Choroid plexus epithelial cell (primary cell): ENCODE measurements around the gene NECTIN4.
A peak's percentile ranks its signal among the peaks of the same experiment; 100 is the strongest.

Experiments
- DNase-seq: peaks from one replicate; pipeline ENCODE4 v3.0.0-alpha.2; 2010; ENCODE audit warnings: low read depth
- H3K4me3 ChIP-seq: 2 replicates; pipeline ENCODE4 v1.5.1; 2011; ENCODE audit warnings: low read depth, mild to moderate bottlenecking, control low read depth, low read length, moderate library complexity
- CTCF ChIP-seq: conservative IDR thresholded peaks from 2 replicates; pipeline ENCODE4 v1.5.1; 2011; ENCODE audit warnings: low read depth, mild to moderate bottlenecking, control low read depth, inconsistent platforms, low read length, moderate library complexity

NECTIN4 gene

GRCh38 chr1:161111117-161111516 is 21.8 kb upstream of the NECTIN4 start:
- no peak for TF ChIP-seq CTCF
- no peak for DNase-seq
- no peak overlapping the region for H3K4me3 ChIP-seq

- TF ChIP-seq CTCF: no peak
- no peak overlapping the region for H3K4me3 ChIP-seq
- DNase-seq: no peak
Measured at GRCh38 chr1:161106431-161106830, 17.1 kb upstream of the NECTIN4 start.

GRCh38 chr1:161100556-161100955 is 11.2 kb upstream of the NECTIN4 start:
- no peak for DNase-seq
- H3K4me3 ChIP-seq: no peak overlapping the region
- TF ChIP-seq CTCF: no peak

GRCh38 chr1:161099090-161099802 is 9.9 kb upstream of the NECTIN4 start:
- TF ChIP-seq CTCF: no peak
- H3K4me3 ChIP-seq: no peak overlapping the region
- no peak for DNase-seq

- peak; percentile 21 for TF ChIP-seq CTCF
- peak within 1 kb of the TSS; percentile 69 for H3K4me3 ChIP-seq
- DNase-seq: peak; percentile 81
Measured at GRCh38 chr1:161098210-161099068, 9.1 kb upstream of the NECTIN4 start, which contains the start of gene KLHDC9. KLHDC9 (plus strand) TSS chr1:161098361; CDS start chr1:161098536, 175 bp downstream.

GRCh38 chr1:161096530-161096929 is 7.2 kb upstream of the NECTIN4 start:
- no peak for TF ChIP-seq CTCF
- no peak overlapping the region for H3K4me3 ChIP-seq
- peak; percentile 69 for DNase-seq
